ENCODE results near the gene WSCD2.

The WSCD2 gene

GRCh38 chr12:108271951-108272872, 143.1 kb downstream of the WSCD2 start:
- no peak for DNase-seq

DNA sequence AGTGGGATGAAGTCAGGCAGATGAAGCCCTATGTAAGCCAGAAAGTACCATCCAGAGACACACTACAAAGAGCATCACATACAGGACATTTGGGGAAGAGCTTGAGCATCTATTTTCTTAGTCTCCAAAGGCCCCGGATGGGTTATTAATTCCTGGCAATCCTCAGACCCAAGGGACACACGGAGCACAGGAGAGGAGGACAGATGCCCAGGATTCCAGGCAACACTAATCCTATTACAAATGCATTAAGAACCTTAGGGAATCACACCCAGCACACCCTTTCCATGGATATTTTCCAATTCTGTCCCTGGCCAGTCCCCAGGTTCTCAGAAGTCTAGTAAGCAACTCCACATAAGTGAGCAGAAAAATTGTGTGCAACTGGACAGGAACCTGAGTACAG, 144.1 kb downstream of the WSCD2 start:
- no peak for DNase-seq

GRCh38 chr12:108277613-108278012, 148.5 kb downstream of the WSCD2 start:
- no peak for DNase-seq

GRCh38 chr12:108282160-108282559, 153.1 kb downstream of the WSCD2 start:
- no peak for DNase-seq

- no peak for DNase-seq
Measured at GRCh38 chr12:108282676-108283075, 153.6 kb downstream of the WSCD2 start.

GRCh38 chr12:108284163-108284562, 155.1 kb downstream of the WSCD2 start:
- no peak for DNase-seq

DNA sequence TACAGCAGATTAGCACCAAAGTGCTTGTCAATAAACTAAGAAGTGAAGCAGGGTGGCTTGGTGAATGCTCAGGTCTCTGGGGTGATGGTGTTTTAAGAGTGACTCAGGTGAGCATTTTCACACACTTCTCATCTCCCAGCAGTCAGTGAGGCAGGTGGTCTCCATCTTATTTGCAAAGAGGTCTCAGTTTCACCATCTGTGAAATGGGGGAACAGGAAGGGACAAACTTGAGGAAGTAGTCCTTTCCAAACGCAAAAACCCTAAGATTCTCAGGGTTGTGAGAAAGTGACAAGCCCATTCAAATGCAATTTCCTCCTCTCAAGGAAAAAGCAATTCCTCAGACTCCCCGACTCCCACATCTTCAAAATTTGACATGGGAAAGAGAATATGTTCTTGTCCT, 155.9 kb downstream of the WSCD2 start:
- no peak for DNase-seq

DNA sequence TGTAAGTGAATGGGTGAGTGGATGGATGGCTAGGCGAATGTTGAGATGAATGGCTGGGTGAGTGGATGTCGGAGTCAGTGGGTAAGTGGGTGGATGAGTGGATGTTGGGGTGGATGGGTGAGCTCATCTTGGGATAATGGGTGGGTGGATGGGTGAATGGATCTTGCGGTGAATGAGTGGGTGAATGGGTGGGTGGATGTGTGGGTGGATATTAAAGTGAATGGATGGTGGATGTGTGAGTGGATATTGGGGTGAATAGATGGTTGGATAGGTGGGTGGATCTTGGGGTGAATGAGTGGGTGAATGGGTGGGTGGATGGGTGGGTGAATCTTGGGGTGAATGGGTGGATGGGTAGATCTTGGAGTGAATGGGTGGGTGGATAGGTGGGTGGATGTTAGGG, 158.1 kb downstream of the WSCD2 start:
- DNase-seq = no peak

- DNase-seq = no peak
Measured at GRCh38 chr12:108289350-108290161, 160.5 kb downstream of the WSCD2 start.

- DNase-seq = no peak
Measured at GRCh38 chr12:108295641-108296040, 166.6 kb downstream of the WSCD2 start.

GRCh38 chr12:108296945-108297344, 167.9 kb downstream of the WSCD2 start:
- no peak for DNase-seq

DNA sequence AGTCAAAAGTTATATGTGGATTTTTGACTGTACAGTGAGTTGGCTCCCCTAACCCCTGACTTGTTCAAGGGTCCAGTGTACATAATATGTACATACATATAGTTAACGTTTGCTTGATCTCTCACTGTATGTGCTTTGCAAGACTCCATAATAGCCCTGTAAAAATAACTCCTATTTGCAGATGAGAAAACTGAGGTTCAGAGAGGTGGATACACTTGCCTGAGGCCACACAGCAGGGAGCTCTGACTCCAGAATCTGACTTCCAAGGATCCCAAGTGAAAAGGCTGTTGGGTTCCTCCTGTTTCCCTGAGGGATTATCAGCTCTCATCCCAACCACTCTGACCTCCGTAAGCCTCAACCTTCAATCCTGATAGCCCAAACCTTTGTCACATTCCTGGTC, 168.3 kb downstream of the WSCD2 start:
- no peak for DNase-seq

GRCh38 chr12:108297895-108298760, 169.0 kb downstream of the WSCD2 start:
- DNase-seq = no peak

DNA sequence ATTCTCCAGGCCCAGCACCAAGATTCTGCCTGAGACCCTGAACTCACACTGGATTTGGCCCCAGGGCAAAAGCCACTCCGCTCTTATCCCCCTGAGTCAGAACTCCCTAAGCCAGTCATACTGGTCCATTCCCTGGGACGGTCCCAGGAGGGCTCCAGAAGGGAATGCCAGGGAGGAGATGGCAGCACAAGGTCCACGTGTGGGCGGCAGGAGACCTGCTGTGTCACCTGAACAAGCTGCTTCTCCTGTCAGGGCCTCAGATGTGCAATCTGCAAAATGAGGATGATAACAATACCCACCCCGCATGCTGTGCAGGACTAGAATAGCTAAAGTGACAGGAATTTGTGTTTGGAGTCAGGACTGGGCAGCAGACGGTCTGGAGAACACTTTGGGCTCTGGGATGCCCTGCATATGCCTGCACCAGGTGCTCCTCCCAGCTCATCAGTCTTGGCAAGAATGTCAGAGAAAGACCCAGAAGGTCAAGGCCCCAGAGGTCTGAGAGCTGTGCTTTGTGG, 169.7 kb downstream of the WSCD2 start:
- no peak for DNase-seq

DNA sequence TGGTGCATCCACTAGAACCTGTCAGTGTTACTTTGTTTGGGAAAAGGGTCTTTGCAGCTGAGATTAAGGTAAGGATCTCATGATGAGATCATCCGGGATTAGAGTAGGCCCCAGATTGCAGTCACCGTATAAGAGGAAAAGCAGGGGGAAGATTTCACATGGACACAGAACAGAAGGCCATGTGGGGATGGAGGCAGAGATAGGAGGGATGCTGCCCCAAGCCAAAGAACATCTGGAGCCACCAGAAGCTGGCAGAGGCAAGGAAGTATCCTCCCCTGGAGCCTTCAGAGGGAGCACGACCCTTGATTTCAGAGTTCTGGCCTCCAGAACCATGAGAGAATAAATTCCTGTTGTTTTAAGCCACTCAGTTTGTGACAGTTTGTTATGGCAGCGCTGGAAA, 170.4 kb downstream of the WSCD2 start:
- DNase-seq = no peak

Data from NCI-H187 (cell line).